ENCODE data around the gene CPA1. TPM values are rescaled to one million over a fixed set of nuclear protein-coding genes. Genes with fewer than 3 reads are reported as not detected.

Gene CPA1
- total RNA-seq, 4 donors from 2014 or later, result not detected

DNA sequence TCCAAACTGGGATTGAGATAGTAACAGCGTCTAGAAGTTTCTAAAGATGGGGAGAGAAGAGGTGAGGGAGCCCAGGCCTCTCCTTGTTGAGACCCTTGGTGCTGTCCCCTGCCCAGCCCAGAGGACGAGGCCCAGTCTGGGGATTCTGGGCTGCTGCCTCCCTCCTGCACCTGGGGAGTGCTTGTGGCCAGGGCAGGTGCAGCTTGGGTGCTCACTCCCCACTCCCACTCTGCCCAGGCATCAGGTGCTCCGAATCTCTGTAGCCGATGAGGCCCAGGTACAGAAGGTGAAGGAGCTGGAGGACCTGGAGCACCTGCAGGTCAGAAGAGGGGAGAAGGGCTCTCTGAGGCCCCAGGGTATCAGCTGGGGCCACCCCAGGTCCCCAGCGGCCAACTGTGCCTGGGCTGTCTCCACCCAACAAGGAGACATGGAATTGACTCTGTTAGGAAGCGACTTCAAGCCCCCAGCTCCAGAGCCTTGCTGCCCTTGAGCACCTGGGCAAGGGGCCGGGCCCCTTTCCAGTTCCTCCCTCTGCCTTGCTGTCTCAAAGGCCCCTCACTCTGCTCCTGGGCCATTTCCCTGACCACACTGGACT lies 664 bp downstream of the CPA1 start:
- no peak overlapping the region for H3K4me3 ChIP-seq
- in situ Hi-C loops (cut with MboI; ENCODE audit: low sequenced_read_pairs in 4 of 4), result no loop called here
- H3K27me3 ChIP-seq, result no peaks in the 10 kb centered on the region
- DNase-seq, result no peak
- H3K27ac ChIP-seq, result no peak overlapping the region
- no peaks in the 10 kb centered on the region for H3K9me3 ChIP-seq
- H3K36me3 ChIP-seq, result no peaks in the 10 kb centered on the region
- intact Hi-C loops (cut with DNase I; ENCODE audit: low total_unique reads), result no loop called here
- H3K4me1 ChIP-seq, result peaks cover 9 to 18% of the 10 kb centered on the region in 2 donors
- TF ChIP-seq, protein P1, sequence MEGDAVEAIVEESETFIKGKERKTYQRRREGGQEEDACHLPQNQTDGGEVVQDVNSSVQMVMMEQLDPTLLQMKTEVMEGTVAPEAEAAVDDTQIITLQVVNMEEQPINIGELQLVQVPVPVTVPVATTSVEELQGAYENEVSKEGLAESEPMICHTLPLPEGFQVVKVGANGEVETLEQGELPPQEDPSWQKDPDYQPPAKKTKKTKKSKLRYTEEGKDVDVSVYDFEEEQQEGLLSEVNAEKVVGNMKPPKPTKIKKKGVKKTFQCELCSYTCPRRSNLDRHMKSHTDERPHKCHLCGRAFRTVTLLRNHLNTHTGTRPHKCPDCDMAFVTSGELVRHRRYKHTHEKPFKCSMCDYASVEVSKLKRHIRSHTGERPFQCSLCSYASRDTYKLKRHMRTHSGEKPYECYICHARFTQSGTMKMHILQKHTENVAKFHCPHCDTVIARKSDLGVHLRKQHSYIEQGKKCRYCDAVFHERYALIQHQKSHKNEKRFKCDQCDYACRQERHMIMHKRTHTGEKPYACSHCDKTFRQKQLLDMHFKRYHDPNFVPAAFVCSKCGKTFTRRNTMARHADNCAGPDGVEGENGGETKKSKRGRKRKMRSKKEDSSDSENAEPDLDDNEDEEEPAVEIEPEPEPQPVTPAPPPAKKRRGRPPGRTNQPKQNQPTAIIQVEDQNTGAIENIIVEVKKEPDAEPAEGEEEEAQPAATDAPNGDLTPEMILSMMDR (IDR thresholded peaks at IDR 0.05 in 4 of 5, conservative IDR thresholded peaks at IDR 0.05 in 1 of 5), result no peak
- no peak for TF ChIP-seq POLR2A (IDR thresholded peaks at IDR 0.05)
- ATAC-seq, result no peak

DNA sequence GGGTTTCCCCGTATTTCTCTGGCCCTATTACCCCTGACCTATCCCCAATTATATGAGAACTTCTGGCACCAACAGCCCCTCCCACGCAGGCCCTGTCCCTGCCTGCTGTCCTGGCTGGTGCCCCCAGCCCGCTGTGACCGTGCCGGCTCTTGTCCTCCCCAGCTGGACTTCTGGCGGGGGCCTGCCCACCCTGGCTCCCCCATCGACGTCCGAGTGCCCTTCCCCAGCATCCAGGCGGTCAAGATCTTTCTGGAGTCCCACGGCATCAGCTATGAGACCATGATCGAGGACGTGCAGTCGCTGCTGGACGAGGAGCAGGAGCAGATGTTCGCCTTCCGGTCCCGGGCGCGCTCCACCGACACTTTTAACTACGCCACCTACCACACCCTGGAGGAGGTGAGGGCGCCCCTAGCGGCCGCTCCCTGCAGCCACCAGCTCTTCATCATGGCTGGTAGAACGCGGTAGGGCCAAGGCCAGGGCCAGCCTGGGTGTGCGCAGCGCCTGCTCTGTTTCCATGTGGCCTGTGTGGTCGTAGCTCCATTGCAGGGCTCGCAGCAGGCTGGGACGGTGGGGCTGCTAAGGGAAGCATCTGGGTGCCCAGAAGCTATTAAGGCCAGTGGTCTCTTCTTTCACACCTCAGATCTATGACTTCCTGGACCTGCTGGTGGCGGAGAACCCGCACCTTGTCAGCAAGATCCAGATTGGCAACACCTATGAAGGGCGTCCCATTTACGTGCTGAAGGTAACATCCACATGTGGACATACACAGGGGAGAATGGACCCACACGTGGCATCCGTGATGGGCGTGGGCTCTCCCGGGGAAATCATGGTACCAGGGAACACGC lies 1.4 kb downstream of the CPA1 start:
- H3K4me1 ChIP-seq, result peaks cover 9 to 19% of the 10 kb centered on the region in 2 donors
- no peak for ATAC-seq
- H3K36me3 ChIP-seq, result no peaks in the 10 kb centered on the region
- no peak overlapping the region for H3K27ac ChIP-seq
- no peak overlapping the region for H3K4me3 ChIP-seq
- intact Hi-C loops (cut with DNase I; ENCODE audit: low total_unique reads), result no loop called here
- no peak for TF ChIP-seq POLR2A (IDR thresholded peaks at IDR 0.05)
- TF ChIP-seq, protein P1 (IDR thresholded peaks at IDR 0.05 in 4 of 5, conservative IDR thresholded peaks at IDR 0.05 in 1 of 5), result no peak
- no peak for DNase-seq
- H3K27me3 ChIP-seq, result no peaks in the 10 kb centered on the region
- in situ Hi-C loops (cut with MboI; ENCODE audit: low sequenced_read_pairs in 4 of 4), result no loop called here
- no peaks in the 10 kb centered on the region for H3K9me3 ChIP-seq

DNA sequence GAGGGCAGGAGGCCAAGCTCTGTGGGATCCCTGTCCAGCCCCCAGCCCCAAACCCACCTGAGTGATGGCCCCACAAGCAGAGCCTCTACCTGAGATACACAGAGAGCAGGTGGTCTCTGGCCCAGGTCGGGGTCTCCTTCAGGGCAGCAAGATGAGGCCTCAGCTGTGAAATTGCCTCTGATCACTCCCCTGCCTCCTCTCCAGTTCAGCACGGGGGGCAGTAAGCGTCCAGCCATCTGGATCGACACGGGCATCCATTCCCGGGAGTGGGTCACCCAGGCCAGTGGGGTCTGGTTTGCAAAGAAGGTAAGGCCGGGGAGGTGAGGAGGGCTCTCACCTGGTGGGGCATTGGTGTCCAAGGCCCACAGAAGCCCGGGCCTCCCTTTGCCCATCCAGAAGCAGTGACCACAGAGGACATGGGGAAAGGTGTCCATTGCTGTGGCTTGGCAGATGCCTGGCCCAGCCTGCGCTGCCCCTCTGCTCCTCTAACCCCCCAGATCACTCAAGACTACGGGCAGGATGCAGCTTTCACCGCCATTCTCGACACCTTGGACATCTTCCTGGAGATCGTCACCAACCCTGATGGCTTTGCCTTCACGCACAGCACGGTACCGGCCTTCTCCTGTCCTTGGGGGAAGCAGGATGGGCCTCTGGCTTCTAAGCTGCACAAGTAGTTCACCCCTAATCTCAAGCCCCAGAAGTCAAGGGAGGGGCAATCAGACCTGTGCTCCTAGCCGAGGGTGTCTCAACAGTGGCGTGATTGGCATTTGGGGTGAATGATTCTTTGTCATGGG lies 3.1 kb downstream of the CPA1 start:
- H3K9me3 ChIP-seq, result no peaks in the 10 kb centered on the region
- H3K27ac ChIP-seq, result no peak overlapping the region
- H3K4me3 ChIP-seq, result no peak overlapping the region
- peaks cover 9 to 19% of the 10 kb centered on the region in 2 donors for H3K4me1 ChIP-seq
- H3K27me3 ChIP-seq, result no peaks in the 10 kb centered on the region
- intact Hi-C loops (cut with DNase I; ENCODE audit: low total_unique reads) (no loop called here), in situ Hi-C loops (cut with MboI; ENCODE audit: low sequenced_read_pairs in 4 of 4) (no loop called here)
- no peak for ATAC-seq
- DNase-seq, result no peak
- no peaks in the 10 kb centered on the region for H3K36me3 ChIP-seq
- no peak for TF ChIP-seq POLR2A (IDR thresholded peaks at IDR 0.05)
- TF ChIP-seq, protein P1 (IDR thresholded peaks at IDR 0.05 in 4 of 5, conservative IDR thresholded peaks at IDR 0.05 in 1 of 5), result no peak

- H3K27me3 ChIP-seq, result no peaks in the 10 kb centered on the region
- DNase-seq, result no peak
- intact Hi-C loops (cut with DNase I; ENCODE audit: low total_unique reads) (no loop called here), in situ Hi-C loops (cut with MboI; ENCODE audit: low sequenced_read_pairs in 4 of 4) (no loop called here)
- no peak overlapping the region for H3K4me3 ChIP-seq
- H3K9me3 ChIP-seq, result no peaks in the 10 kb centered on the region
- no peak for TF ChIP-seq POLR2A (IDR thresholded peaks at IDR 0.05)
- TF ChIP-seq, protein P1 (IDR thresholded peaks at IDR 0.05 in 4 of 5, conservative IDR thresholded peaks at IDR 0.05 in 1 of 5), result no peak
- H3K27ac ChIP-seq, result no peak overlapping the region
- H3K4me1 ChIP-seq, result peaks cover 9 to 19% of the 10 kb centered on the region in 2 donors
- H3K36me3 ChIP-seq, result no peaks in the 10 kb centered on the region
- ATAC-seq, result no peak
Observed at GRCh38 chr7:130384371-130384801, 4.1 kb downstream of the CPA1 start.

All from gastrocnemius medialis (tissue), 4 donors.